ENCODE measurements around the gene CCNE1.
A peak's percentile ranks its signal among the peaks of the same experiment; 100 is the strongest.
"Not testable (repeated sequence)": the region's sequence is repeated elsewhere in the genome, so short reads cannot be mapped to it uniquely, and the experiment has no call there.

CCNE1 gene

DNA sequence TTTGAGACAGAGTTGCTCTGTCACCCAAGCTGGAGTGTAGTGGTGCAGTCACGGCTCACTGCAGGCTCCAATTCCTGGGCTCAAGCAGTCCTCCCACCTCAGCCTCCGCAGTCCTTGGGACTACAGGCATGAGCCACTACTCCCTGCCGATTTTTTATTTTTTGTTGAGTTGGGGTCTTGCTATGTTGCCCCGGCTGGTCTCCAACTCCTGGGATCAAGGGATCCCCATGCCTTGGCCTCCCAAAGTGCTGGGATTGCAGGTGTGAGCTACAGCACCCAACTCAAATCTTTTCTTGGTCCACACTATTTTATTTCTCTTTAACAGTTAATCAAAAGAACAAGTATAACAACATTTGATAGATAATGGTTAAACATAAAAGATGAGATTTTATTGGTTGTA, 7.5 kb downstream of the CCNE1 start:
- DNase-seq = no peak

DNA sequence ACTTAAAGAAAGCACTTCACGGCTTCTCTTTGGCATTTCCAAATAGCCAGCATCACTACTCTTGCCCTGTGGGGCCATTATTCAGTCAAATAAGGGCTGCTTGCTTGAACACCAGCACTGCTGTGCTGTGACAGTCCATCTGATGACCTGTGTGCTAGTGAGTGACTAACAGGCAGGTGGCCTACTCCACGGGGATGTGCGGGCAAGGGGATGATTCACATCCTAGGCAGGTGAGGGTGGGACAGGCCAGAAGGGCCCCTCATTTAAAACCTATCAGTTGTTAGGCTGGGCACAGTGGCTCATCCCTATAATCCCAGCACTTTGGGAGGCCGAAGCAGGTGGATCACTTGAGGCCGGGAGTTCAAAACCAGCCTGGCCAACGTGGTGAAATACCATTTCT, 8.2 kb downstream of the CCNE1 start:
- no peak for DNase-seq

- no peak for DNase-seq
These were observed 12.0 kb downstream of the CCNE1 start for GRCh38 chr19:29823581-29824330.

- DNase-seq = not testable (repeated sequence)
These were observed 13.5 kb downstream of the CCNE1 start for GRCh38 chr19:29825263-29825662.

DNA sequence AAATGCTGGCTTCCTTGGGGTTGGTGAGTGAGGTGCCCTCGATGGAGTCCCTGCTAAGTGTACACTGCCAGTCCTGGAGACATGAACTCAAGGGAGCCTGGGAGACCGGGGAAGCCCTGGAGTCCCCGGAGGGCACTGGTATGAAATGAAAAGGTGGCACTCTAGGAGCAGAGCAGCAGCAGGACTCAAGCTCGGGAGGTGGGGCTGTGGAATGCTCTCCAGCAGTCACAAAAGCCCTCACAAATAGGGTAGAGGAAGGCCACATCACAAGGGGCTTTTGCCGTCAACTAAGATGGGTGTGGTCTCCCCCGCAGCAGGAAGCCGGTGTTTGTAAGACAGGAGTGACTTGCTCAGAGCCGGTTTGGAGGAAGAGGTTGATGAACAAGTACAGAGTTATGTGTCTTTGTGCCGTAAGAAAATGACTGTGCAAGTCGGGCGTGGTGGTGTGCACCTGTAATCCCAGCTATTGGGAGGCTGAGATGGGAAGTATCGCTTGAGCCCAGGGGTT, 19.3 kb downstream of the CCNE1 start:
- no peak for DNase-seq

DNA sequence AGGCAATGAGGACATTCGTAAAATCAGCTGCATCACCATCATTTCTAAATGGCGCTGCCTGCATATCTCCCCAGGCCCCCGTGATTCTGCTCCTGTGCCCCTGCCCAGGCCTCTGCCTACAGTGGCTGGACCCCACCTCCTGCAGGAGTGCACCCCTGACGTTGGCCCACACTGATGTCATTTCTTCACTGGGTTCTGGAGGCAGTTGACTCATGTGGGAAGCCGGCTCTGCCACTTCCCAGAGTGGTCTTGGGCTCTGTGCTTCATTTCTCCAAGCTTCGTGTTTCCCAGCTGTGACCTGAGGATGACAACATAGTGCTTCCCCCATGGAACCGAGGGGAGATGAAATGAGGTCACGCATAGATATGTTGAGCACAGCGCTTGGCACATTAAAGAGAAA, 19.9 kb downstream of the CCNE1 start:
- no peak for DNase-seq

- no peak for DNase-seq
These were observed 21.0 kb downstream of the CCNE1 start for GRCh38 chr19:29832801-29833200.

DNA sequence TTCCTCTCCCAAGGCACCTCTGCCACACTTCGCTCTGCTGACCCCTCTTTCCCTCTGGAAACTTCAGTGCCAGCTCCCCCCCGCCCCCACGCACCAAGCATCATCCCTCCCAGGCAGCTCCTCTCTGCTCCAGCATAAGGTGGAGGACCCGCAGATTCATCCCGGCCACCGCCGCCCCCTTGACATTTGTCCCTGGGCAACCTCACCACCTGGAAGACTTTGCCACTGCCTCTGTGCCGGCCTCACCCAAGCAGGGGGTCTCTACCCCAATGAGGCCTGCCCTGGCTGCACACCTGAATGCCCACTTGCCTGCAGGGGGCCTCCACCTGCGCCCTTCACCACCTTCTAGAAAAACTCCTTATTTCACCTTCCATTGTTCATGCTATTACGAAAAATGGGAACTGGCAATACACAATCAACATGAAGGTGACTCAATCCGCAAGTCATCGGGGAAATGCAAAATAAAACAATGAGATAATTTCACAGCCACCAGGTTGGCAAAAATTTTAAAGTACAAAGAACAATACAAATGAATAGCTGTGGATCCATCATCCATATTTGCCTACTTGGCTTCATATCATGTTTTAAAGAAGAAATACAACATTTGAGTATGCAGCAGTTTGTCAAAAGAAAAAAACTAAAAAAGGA, 21.9 kb downstream of the CCNE1 start:
- no peak for DNase-seq

DNA sequence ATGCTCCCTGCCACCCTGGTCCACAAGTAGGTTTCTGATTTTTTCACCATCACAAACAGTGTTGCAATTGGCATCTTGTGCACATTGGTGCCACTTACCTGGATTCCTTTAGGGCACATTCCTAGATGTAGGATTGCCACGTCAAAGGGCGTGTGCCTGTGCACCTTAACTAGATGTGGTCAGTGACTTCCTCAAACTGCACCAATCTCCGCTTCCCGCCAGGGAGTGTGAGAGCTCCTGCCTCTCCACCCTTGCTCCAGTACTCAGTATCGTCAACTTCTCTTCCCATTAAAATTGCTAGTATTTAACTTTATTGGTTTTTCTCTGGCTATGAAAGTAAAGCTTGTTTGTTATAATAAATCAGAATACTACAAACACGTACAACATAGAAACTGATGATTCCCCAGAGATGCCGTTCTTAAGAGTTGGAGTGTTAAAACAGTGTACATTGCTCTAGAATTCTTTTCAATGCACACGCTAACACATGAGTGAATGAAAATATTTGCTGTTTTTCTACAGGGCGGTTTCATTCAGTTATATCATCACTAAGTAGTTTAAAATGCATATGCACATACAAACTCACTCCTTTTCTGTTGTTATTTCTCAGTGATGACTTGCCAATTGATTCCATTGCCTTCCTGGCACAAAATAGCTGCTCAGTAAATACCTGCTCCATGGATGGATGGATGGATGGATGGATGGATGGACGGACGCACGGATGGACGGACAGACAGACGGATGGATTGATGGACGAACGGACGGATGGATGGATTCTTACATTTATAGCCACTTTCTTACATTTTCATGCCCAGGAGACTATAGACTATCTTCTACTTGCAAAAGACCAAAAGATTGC, 23.4 kb downstream of the CCNE1 start:
- no peak for DNase-seq

DNA sequence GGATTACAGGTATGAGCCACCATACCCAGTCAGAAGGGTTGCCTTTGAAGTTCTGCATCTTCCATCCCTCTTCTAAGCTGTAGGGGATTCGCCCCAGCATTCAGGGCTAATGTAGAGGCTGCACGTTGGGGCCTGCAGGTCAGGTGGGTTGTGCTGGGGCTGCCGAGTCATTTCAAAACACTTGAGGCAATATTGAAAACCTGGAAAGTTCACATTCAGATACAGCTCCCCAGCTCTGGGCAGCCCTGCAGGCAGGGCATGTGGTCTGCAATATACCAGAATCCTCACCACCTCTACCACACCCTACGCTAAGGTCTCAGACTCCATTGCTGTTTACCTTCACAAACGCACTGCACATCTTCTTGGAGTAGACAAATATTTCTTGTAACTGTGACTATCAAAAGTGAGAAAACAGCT, 24.6 kb downstream of the CCNE1 start:
- DNase-seq = no peak

- DNase-seq = no peak
These were observed 25.7 kb downstream of the CCNE1 start for GRCh38 chr19:29837448-29837981.

- no peak for DNase-seq
These were observed 26.2 kb downstream of the CCNE1 start for GRCh38 chr19:29837996-29838395.

DNA sequence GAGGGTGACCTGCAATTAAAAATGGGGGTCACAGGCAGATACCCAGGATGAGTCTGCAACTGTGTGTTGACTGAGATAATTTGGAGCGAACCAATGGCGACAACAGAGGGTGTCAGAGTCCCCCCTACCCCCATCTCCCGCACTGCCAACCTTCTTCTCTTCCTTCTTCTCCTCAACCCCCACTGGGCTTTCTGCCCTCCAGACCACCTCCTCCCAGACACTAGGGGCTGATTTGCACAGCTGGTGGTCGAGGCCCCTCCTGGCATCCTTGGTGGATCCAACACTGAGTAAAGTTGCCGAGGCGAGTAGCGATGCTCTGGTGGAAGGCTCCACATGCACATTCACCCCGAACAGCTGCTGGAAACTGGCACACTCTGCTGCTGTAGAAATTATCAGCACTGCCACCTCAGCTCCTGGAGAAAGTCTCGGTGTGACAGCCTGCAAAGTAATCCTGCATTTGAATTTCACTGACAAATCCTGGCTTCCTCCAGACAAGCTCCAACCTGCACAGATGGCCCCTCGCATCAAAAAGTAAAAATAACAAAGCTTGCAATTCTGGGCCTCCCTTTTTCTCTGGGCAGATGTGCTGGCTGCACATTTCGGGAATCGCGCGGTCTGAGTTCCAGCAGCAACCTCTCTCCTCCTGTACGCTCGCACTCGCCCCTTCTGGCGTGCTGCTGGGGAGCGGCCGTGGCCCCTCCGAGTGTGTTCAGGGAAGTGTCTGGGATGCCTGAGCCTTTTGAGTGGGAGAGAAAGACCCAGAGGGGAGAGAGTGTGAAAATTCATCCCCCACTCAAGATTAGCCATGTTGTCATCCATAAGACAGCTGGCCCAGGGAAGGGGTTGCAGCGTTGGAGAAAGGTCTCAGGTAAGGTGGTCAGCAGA, 28.5 kb downstream of the CCNE1 start:
- no peak for DNase-seq

DNA sequence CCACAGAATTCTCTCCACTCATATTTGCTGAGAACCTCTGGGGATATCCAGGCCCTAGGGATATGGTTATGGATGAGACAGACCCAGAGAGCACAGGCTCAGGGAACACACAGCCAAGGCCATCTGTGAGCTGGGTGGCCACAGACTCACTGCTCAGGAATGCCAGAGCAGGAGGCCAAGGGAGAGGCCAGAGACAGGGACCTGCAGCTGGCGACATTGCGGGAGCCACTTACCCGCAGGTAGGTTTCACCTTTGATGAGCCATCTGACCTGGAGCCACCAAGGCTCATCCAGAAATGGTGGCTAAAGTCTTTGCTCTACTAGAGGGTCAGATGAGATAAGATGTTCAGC, 29.4 kb downstream of the CCNE1 start:
- no peak for DNase-seq

GRCh38 chr19:29841559-29842367, 30.0 kb downstream of the CCNE1 start:
- DNase-seq = peak; percentile 20

DNA sequence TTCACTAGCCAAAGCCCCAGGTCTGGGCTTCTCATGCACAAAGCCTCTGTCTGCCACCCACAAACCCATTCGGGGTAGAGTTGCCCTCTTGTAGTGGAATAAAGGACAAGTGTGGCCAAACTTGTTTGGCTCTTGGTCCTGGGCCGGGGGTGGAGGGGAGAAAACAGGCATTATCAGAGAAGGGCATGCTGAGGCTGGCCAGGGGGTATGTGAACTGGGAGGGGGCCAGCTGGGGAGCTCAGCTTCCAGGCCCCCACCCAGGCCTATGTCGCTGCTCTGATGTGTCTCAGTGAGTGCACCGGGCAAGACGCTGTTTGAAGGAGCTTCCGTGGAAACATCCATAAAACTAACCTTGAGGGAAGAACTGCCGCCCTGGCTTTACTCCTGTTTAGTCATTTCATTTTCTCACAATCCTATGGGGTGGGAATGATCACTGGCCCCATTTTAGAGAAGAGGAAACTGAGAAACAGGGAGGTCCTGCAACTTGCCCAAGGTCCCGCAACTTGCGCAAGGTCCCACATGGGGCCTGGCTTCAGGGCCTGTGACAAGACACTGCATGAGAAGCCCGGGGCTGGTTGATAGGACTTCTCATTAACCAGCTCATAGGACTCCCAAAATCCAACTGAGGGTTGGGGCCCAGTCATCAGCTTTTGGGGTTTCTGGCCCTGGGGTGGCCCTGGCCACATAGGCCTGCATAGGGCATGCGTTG, 30.8 kb downstream of the CCNE1 start:
- no peak for DNase-seq

- no peak for DNase-seq
These were observed 31.6 kb downstream of the CCNE1 start for GRCh38 chr19:29843180-29844051.

DNA sequence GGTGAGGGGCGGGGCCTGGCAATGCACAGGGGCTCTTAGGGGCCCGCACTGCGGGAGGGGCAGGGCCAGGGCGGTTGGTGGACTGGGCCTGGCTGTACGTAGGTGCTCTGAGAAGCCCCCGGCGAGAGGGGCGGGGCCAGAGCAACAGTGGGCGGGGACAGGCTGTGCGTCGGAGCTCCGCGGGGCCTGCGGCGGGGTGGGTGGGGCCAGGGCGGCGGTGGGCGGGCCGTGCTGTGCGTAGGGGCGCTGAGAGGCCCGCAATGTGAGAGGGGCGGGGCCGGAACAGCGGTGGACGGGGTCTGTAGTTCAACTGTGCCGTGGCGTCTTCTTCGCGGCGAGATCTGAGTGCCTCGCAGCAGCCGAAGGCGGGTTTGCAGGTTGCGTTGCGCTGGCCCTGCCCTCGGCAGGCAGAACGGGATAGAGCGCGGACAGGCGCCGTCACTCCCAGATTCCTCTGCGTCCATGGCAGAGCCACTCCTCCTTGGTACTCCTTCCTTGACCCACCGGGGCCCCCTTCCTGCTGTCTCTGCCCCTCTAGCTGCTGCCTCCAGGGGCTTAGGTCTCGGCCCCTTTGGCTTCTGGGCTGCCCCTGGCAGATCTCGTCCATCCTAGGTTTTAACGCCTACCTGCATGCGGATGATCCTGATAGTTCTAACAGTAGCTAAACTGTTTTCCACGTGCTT, 33.2 kb downstream of the CCNE1 start:
- DNase-seq = peak; percentile 99

- peak; percentile 58 for DNase-seq
These were observed 33.9 kb downstream of the CCNE1 start for GRCh38 chr19:29845574-29846176.

Data from NCI-H345 (cell line).